Measurements from ENCODE around the gene TNFRSF19. TPM values are rescaled to one million over a fixed set of nuclear protein-coding genes. Genes with fewer than 3 reads are reported as not detected.
"Not testable (repeated sequence)": the region's sequence is repeated elsewhere in the genome, so short reads cannot be mapped to it uniquely, and the experiment has no call there.

The TNFRSF19 gene
- total RNA-seq, 2 donors from 2014 or later, result 5.4 to 6.9 TPM

GRCh38 chr13:23672616-23673015 is 102.4 kb downstream of the TNFRSF19 start:
- Histone ChIP-seq H3K27me3 (no peaks in the 10 kb centered on the region), H3K9me3 (no peaks in the 10 kb centered on the region), H3K27ac (no peak overlapping the region), H3K4me3 (no peak overlapping the region), H3K4me1 (no peaks in the 10 kb centered on the region), H3K36me3 (replicated peaks in 1 of 2; ENCODE audit: insufficient read depth in 1 of 2, low read depth in 2 of 2) (no peaks in the 10 kb centered on the region)
- no peak for ATAC-seq
- intact Hi-C loops (cut with DNase I), result no loop called here
- no peak for DNase-seq
- no peak for TF ChIP-seq POLR2A (IDR thresholded peaks at IDR 0.05)
- TF ChIP-seq CTCF (IDR thresholded peaks at IDR 0.05), result no peak
- WGBS, 2 donors, result 32 to 36% methylated on average over 4 of the region's 4 CpGs

DNA sequence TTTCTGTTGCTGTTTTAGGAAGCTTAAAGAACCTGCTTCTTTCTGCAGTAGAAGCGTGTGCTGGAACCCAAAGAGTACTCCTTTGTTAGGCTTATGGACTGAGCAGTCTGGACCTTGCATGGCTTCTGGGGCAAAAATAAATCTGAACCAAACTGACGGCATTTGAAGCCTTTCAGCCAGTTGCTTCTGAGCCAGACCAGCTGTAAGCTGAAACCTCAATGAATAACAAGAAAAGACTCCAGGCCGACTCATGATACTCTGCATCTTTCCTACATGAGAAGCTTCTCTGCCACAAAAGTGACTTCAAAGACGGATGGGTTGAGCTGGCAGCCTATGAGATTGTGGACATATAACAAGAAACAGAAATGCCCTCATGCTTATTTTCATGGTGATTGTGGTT is 103.1 kb downstream of the TNFRSF19 start:
- Histone ChIP-seq H3K4me3 (no peak overlapping the region), H3K36me3 (replicated peaks in 1 of 2; ENCODE audit: insufficient read depth in 1 of 2, low read depth in 2 of 2) (no peaks in the 10 kb centered on the region), H3K27me3 (no peaks in the 10 kb centered on the region), H3K27ac (no peak overlapping the region), H3K9me3 (no peaks in the 10 kb centered on the region), H3K4me1 (no peaks in the 10 kb centered on the region)
- ATAC-seq, result no peak
- intact Hi-C loops (cut with DNase I), result no loop called here
- no peak for TF ChIP-seq POLR2A (IDR thresholded peaks at IDR 0.05)
- no peak for TF ChIP-seq CTCF (IDR thresholded peaks at IDR 0.05)
- DNase-seq, result peak in 1 of 4 donors; percentile 24
- WGBS, 2 donors, result 85 to 88% methylated on average over 4 of the region's 4 CpGs

DNA sequence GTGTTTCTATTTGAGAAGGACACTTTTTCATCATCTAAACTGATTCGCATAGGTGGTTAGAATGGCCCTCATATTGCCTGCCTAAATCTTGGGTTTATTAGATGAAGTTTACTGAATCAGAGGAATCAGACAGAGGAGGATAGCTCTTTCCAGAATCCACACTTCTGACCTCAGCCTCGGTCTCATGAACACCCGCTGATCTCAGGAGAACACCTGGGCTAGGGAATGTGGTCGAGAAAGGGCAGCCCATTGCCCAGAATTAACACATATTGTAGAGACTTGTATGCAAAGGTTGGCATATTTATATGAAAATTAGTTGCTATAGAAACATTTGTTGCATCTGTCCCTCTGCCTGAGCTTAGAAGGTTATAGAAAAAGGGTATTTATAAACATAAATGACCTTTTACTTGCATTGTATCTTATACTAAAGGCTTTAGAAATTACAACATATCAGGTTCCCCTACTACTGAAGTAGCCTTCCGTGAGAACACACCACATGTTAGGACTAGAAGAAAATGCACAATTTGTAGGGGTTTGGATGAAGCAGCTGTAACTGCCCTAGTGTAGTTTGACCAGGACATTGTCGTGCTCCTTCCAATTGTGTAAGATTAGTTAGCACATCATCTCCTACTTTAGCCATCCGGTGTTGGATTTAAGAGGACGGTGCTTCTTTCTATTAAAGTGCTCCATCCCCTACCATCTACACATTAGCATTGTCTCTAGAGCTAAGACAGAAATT is 103.8 kb downstream of the TNFRSF19 start:
- TF ChIP-seq POLR2A (IDR thresholded peaks at IDR 0.05), result no peak
- Histone ChIP-seq H3K27ac (no peak overlapping the region), H3K27me3 (no peaks in the 10 kb centered on the region), H3K4me1 (no peaks in the 10 kb centered on the region), H3K9me3 (no peaks in the 10 kb centered on the region), H3K4me3 (no peak overlapping the region), H3K36me3 (replicated peaks in 1 of 2; ENCODE audit: insufficient read depth in 1 of 2, low read depth in 2 of 2) (no peaks in the 10 kb centered on the region)
- ATAC-seq, result no peak
- DNase-seq, result no peak
- 74 to 77% methylated on average over 8 of the region's 8 CpGs for WGBS, 2 donors
- intact Hi-C loops (cut with DNase I), result no loop called here

DNA sequence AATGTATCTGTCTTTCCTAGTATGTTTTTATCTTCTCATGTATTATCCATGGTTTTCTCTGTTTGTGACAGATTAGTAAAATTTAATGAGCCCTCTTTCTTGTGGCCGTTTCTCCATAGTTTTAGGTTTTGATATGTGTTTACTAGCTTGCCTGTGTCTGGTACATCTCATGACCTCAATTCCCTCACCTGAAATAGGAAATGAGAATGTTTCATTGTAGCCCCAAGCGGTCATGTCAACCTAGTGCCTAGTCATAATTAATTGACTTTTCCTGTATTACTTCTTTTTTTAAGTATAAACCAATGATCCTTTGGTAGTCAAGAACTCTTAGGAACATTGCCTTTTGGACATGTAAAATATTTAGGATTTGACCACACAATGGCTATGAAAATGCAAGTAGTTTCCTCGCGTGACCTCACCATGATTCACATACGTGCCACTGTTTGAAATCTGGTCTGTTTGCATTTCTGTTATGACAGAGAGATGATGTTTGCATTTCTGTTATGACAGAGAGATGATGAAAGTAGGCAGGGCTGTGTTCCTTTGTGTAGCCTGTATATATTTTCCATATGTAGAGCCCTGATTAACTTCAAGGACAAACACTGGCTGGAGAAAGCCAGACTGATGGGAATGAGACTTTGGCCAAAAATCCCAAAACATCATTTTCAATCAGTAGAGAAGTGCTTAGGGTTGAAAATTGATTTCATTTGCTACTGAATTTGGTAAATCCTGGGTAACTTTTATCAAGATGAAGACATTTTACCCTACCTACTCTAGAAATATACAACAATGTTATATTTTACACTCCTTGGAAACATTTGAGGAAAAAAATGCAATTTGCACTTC is 104.8 kb downstream of the TNFRSF19 start:
- no peak for ATAC-seq
- no peak for DNase-seq
- no peak for TF ChIP-seq POLR2A (IDR thresholded peaks at IDR 0.05)
- Histone ChIP-seq H3K4me3 (no peak overlapping the region), H3K27ac (no peak overlapping the region), H3K27me3 (no peaks in the 10 kb centered on the region), H3K4me1 (peaks cover 6% of the 10 kb centered on the region), H3K9me3 (no peaks in the 10 kb centered on the region), H3K36me3 (replicated peaks in 1 of 2; ENCODE audit: insufficient read depth in 1 of 2, low read depth in 2 of 2) (no peaks in the 10 kb centered on the region)
- intact Hi-C loops (cut with DNase I), result no loop called here
- WGBS, 2 donors, result 79 to 82% methylated on average over 5 of the region's 5 CpGs

GRCh38 chr13:23677679-23678288 is 107.6 kb downstream of the TNFRSF19 start:
- H3K36me3 ChIP-seq (replicated peaks in 1 of 2; ENCODE audit: insufficient read depth in 1 of 2, low read depth in 2 of 2); H3K4me1 ChIP-seq; H3K9me3 ChIP-seq; H3K27me3 ChIP-seq; intact Hi-C loops (cut with DNase I); DNase-seq; H3K4me3 ChIP-seq; ATAC-seq: not testable (repeated sequence)
- WGBS, 2 donors, result 94 to 95% methylated on average over 13 to 14 of the region's 24 CpGs
- H3K27ac ChIP-seq, result peak overlapping the region in 3 of 4 donors; percentile 30 to 77 (median 32)

DNA sequence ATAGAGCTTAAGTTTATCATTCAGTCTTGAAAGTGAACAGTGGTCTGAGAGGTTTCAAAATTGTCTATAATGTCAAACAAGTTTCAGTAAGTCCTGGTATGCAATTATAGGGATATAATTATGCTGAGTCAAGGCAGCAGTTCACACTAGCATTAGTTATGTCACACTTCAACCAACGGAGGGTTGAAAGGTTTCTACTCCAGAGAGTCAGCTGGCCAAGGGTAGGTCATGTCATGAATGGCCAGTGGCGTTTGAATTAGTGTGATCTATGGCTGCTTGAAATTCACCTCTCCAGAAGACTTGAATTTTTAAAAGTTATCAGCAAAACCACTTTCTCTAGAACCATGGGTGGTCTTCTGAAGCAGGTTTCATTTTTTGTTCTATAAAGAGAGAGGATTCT is 108.6 kb downstream of the TNFRSF19 start:
- DNase-seq (no peak), ATAC-seq (peak; percentile 54)
- Histone ChIP-seq H3K27me3 (no peaks in the 10 kb centered on the region), H3K4me1 (peaks cover 6% of the 10 kb centered on the region), H3K9me3 (no peaks in the 10 kb centered on the region), H3K27ac (peak overlapping the region in 3 of 4 donors; percentile 35 to 77 (median 71)), H3K4me3 (no peak overlapping the region), H3K36me3 (replicated peaks in 1 of 2; ENCODE audit: insufficient read depth in 1 of 2, low read depth in 2 of 2) (no peaks in the 10 kb centered on the region)
- WGBS, 2 donors, result 23 to 29% methylated on average over 2 of the region's 2 CpGs
- intact Hi-C loops (cut with DNase I), result no loop called here
- no peak for TF ChIP-seq POLR2A (IDR thresholded peaks at IDR 0.05)

Data from body of pancreas (tissue), 4 donors.